Left ventricle myocardium inferior (tissue), 1 donor: ENCODE data around the gene TPI1. TPM values are rescaled to one million over a fixed set of nuclear protein-coding genes. Genes with fewer than 3 reads are reported as not detected.

ENCODE experiments used
- DNase-seq: peaks from one replicate; pipeline ENCODE4 v3.0.0-alpha.2; 2020
- H3K27ac ChIP-seq: fragments of 200-600 bp; replicated peaks from 2 replicates; pipeline ENCODE4 v1.8.0; 2021
- H3K27me3 ChIP-seq: fragments of 200-600 bp; 2 replicates; pipeline ENCODE4 v1.8.0; 2021; ENCODE audit warnings: low read depth
- H3K36me3 ChIP-seq: fragments of 200-600 bp; 2 replicates; pipeline ENCODE4 v1.8.0; 2021
- H3K4me1 ChIP-seq: fragments of 200-600 bp; 2 replicates; pipeline ENCODE4 v1.8.0; 2021
- H3K4me3 ChIP-seq: fragments of 200-600 bp; 2 replicates; pipeline ENCODE4 v1.8.0; 2021; ENCODE audit warnings: mild to moderate bottlenecking, moderate library complexity
- H3K9me3 ChIP-seq: fragments of 200-600 bp; replicated peaks from 2 replicates; pipeline ENCODE4 v1.8.0; 2021
- intact Hi-C: fragments of 100-400 bp; cut with micrococcal nuclease; formaldehyde crosslinking; loops from one replicate; pipeline ENCODE4 v1.11.0; 2022
- total RNA-seq: library from RNA; stranded (reverse); fragmentation: NEBNext Ultra II Directional; extraction: Animal tissue kit (Norgen Biotek cat#: 25700); gene quantifications from one replicate; pipeline ENCODE4 v1.2.1, GENCODE V29; 2021
- TF ChIP-seq, protein P1 (sequence below): fragments of 200-600 bp; IDR thresholded peaks from 2 replicates; pipeline ENCODE4 v1.8.0; 2021; ENCODE audit warnings: antibody characterized with exemption, mild to moderate bottlenecking, borderline replicate concordance
- donor health status: DM: no; HTN: yes; CAD: no; lungs with severe emphysema.

Gene TPI1
- total RNA-seq, 1 donor from 2014 or later, result 753 TPM

- H3K4me1 ChIP-seq, result peaks cover 30% of the 10 kb centered on the region
- intact Hi-C loops, result no loop called here
- no peak for DNase-seq
- H3K27ac ChIP-seq, result no peak overlapping the region
- no peak overlapping the region for H3K4me3 ChIP-seq
- TF ChIP-seq, protein P1, sequence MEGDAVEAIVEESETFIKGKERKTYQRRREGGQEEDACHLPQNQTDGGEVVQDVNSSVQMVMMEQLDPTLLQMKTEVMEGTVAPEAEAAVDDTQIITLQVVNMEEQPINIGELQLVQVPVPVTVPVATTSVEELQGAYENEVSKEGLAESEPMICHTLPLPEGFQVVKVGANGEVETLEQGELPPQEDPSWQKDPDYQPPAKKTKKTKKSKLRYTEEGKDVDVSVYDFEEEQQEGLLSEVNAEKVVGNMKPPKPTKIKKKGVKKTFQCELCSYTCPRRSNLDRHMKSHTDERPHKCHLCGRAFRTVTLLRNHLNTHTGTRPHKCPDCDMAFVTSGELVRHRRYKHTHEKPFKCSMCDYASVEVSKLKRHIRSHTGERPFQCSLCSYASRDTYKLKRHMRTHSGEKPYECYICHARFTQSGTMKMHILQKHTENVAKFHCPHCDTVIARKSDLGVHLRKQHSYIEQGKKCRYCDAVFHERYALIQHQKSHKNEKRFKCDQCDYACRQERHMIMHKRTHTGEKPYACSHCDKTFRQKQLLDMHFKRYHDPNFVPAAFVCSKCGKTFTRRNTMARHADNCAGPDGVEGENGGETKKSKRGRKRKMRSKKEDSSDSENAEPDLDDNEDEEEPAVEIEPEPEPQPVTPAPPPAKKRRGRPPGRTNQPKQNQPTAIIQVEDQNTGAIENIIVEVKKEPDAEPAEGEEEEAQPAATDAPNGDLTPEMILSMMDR, result no peak
- peaks cover 47% of the 10 kb centered on the region for H3K36me3 ChIP-seq
- H3K9me3 ChIP-seq, result no peaks in the 10 kb centered on the region
- H3K27me3 ChIP-seq, result no peaks in the 10 kb centered on the region
Measured at GRCh38 chr12:6836851-6837250, 30.5 kb upstream of the TPI1 start.

- no peaks in the 10 kb centered on the region for H3K9me3 ChIP-seq
- intact Hi-C loops, result no loop called here
- TF ChIP-seq, protein P1, result no peak
- no peak overlapping the region for H3K4me3 ChIP-seq
- peaks cover 30% of the 10 kb centered on the region for H3K4me1 ChIP-seq
- peaks cover 44% of the 10 kb centered on the region for H3K36me3 ChIP-seq
- no peak for DNase-seq
- H3K27me3 ChIP-seq, result no peaks in the 10 kb centered on the region
- no peak overlapping the region for H3K27ac ChIP-seq
Measured at GRCh38 chr12:6837370-6838060, 29.8 kb upstream of the TPI1 start.

DNA sequence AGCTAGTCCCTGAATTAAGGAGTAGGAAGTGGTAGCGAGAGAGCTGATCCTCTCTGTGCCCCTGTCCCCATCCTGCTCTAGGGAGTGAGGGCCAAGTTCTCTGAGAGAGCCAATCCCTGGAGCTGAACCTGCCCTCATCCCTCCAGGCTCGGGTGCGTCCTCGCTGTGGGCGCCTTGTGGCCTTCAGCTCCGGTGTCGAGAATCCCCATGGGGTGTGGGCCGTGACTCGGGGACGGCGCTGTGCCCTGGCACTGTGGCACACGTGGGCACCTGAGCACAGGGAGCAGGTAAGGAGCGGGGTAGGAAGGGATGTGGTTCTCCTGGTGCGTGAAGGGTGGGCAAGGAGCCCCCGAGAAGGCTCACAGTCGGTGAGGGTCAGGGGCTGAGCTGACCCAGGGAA, 28.5 kb upstream of the TPI1 start:
- DNase-seq, result no peak
- H3K4me1 ChIP-seq, result peaks cover 30% of the 10 kb centered on the region
- peaks cover 45% of the 10 kb centered on the region for H3K36me3 ChIP-seq

GRCh38 chr12:6839482-6840201, 27.7 kb upstream of the TPI1 start:
- no peak for DNase-seq
- H3K27me3 ChIP-seq, result no peaks in the 10 kb centered on the region
- H3K36me3 ChIP-seq, result peaks cover 49% of the 10 kb centered on the region
- H3K27ac ChIP-seq, result peak overlapping the region; percentile 54
- intact Hi-C loops, result no loop called here
- TF ChIP-seq, protein P1, result no peak
- no peak overlapping the region for H3K4me3 ChIP-seq
- H3K4me1 ChIP-seq, result peaks cover 25% of the 10 kb centered on the region
- H3K9me3 ChIP-seq, result no peaks in the 10 kb centered on the region

More for the DNA sequence above, 28.5 kb upstream of the TPI1 start:
- Histone ChIP-seq H3K9me3 (no peaks in the 10 kb centered on the region), H3K4me3 (no peak overlapping the region), H3K27ac (no peak overlapping the region), H3K27me3 (no peaks in the 10 kb centered on the region)
- intact Hi-C loops, result no loop called here
- TF ChIP-seq, protein P1, result no peak

- intact Hi-C loops, result no loop called here
- no peak for DNase-seq
- Histone ChIP-seq H3K4me3 (no peak overlapping the region), H3K27me3 (no peaks in the 10 kb centered on the region), H3K9me3 (no peaks in the 10 kb centered on the region), H3K4me1 (peaks cover 18% of the 10 kb centered on the region), H3K27ac (peak overlapping the region; percentile 54), H3K36me3 (peaks cover 56% of the 10 kb centered on the region)
- TF ChIP-seq, protein P1, result no peak
Measured at GRCh38 chr12:6840330-6840729, 27.0 kb upstream of the TPI1 start.
